Activated CD8-positive, alpha-beta T cell treated with anti-CD3 and anti-CD28 coated beads for 36 hours (primary cell): ENCODE measurements around the gene AIMP2. TPM values are rescaled to one million over a fixed set of nuclear protein-coding genes. Genes with fewer than 3 reads are reported as not detected.
A peak's percentile ranks its signal among the peaks of the same experiment; 100 is the strongest.
"Not testable (repeated sequence)": the region's sequence is repeated elsewhere in the genome, so short reads cannot be mapped to it uniquely, and the experiment has no call there.

Source experiments
- ATAC-seq: fragments of 200-7000 bp; cut with Tn5 transposase; one replicate; pipeline ENCODE4 v1.10.0; 2021; ENCODE audit warnings: mild to moderate bottlenecking, moderate library complexity
- CTCF ChIA-PET: fragments of 350-600 bp; sonication (Branson Sonifier 250); formaldehyde crosslinking; loops from one replicate; lab custom pipeline; 2021; ENCODE audit warnings: antibody characterized with exemption; lab: Charles Lee
- POLR2A ChIA-PET: fragments of 350-600 bp; sonication (Branson Sonifier 250); formaldehyde crosslinking; loops from one replicate; lab custom pipeline; 2021; ENCODE audit warnings: antibody characterized with exemption; lab: Charles Lee
- DNase-seq: peaks from one replicate; pipeline ENCODE4 v3.0.0-alpha.2; 2020
- H3K27ac Mint-ChIP-seq: one replicate; pipeline ENCODE4 v1.8.0; 2021; ENCODE audit warnings: mild to moderate bottlenecking, mixed read lengths
- H3K27me3 Mint-ChIP-seq: one replicate; pipeline ENCODE4 v1.8.0; 2021; ENCODE audit warnings: mixed read lengths
- H3K36me3 Mint-ChIP-seq: one replicate; pipeline ENCODE4 v1.8.0; 2021; ENCODE audit warnings: low read depth, mixed read lengths
- H3K4me1 Mint-ChIP-seq: one replicate; pipeline ENCODE4 v1.8.0; 2021; ENCODE audit warnings: low read depth, mixed read lengths
- H3K4me3 Mint-ChIP-seq: one replicate; pipeline ENCODE4 v1.8.0; 2021; ENCODE audit warnings: mild to moderate bottlenecking, moderate library complexity, mixed read lengths
- H3K9me3 Mint-ChIP-seq: one replicate; pipeline ENCODE4 v1.8.0; 2021; ENCODE audit warnings: mixed read lengths
- intact Hi-C: fragments of 100-400 bp; cut with micrococcal nuclease; formaldehyde crosslinking; loops from one replicate; pipeline ENCODE4 v1.10.0; 2022
- total RNA-seq, 2 experiments: library from RNA; stranded (reverse); gene quantifications; one replicate each; pipeline ENCODE4 v1.2.3, GENCODE V29; 2021
- TF ChIP-seq, protein P1 (sequence below): fragments of 200-600 bp; IDR thresholded peaks from one replicate; pipeline ENCODE4 v1.8.0; 2022; ENCODE audit warnings: antibody characterized with exemption, mild to moderate bottlenecking

AIMP2 gene
- total RNA-seq, 2 experiments from 2014 or later = 50.6 to 54.7 TPM

DNA sequence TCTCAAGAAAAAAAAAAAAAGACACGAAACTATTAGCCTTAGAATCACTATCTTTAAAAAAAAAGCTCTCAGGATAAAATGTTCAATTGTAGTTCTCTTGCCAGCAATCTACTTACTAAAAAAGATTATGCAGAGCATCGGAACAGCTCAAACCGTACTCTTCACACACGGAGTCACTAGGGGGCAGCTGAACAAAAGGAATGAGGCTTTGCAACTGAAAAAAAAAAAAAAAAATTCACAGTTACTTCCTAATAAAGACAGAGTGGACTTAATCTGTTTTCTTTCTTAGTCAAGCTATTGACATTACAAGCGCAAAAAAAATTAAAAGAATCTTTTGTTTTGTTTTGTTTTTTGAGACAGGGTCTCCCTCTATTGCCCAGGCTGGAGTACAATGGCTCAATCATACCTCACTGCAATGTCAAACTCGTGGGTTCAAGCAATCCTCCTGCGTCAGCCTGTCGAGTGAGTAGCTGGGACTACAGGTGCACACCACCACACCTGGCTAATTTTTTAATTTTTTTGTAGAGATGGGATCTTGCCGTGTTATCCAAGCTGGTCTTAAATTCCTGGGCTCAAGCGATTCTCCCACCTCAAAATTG, 11.8 kb upstream of the AIMP2 start:
- DNase-seq (peak; percentile 54), ATAC-seq (peak; percentile 47)
- TF ChIP-seq, protein P1, sequence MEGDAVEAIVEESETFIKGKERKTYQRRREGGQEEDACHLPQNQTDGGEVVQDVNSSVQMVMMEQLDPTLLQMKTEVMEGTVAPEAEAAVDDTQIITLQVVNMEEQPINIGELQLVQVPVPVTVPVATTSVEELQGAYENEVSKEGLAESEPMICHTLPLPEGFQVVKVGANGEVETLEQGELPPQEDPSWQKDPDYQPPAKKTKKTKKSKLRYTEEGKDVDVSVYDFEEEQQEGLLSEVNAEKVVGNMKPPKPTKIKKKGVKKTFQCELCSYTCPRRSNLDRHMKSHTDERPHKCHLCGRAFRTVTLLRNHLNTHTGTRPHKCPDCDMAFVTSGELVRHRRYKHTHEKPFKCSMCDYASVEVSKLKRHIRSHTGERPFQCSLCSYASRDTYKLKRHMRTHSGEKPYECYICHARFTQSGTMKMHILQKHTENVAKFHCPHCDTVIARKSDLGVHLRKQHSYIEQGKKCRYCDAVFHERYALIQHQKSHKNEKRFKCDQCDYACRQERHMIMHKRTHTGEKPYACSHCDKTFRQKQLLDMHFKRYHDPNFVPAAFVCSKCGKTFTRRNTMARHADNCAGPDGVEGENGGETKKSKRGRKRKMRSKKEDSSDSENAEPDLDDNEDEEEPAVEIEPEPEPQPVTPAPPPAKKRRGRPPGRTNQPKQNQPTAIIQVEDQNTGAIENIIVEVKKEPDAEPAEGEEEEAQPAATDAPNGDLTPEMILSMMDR = peak; percentile 63
- Mint-ChIP-seq H3K4me3 (no peak overlapping the region), H3K9me3 (no peaks in the 10 kb centered on the region), H3K27me3 (no peaks in the 10 kb centered on the region), H3K4me1 (no peaks in the 10 kb centered on the region), H3K36me3 (peaks cover 28% of the 10 kb centered on the region), H3K27ac (no peak overlapping the region)
- intact Hi-C loops = no loop called here
- CTCF ChIA-PET = interaction anchor here (0.9 to 1.5 kb wide), 10 partner anchors 10 to 327 kb away, joined by 3 to 8 read pairs (median 4); no protein-coding TSS in a partner anchor
- POLR2A ChIA-PET = interaction anchor here (0.7 to 1.6 kb wide), 2 partner anchors 30 to 141 kb away, joined by 3 to 4 read pairs; no protein-coding TSS in a partner anchor

DNA sequence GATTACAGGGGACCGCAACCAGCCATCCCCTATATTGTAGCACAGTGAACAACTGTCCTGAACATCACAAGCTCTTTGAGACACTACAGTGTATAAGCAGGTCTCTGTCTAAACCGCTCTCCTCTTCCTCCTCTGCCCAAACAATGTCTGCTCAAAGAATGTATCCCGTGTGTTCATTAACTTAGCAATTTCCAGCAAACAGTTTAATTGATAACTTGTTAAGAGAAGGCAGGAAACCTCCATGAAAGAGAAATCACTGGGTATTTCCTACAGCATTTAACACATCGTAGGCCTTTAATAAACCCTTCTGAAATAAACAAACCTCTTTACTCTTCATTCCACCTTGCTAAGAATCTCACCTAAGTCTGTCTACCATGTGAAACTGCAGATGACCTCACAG, 1.7 kb upstream of the AIMP2 start:
- Mint-ChIP-seq H3K36me3 (peaks cover 27% of the 10 kb centered on the region), H3K27me3 (no peaks in the 10 kb centered on the region), H3K27ac (peak overlapping the region; percentile 91), H3K9me3 (no peaks in the 10 kb centered on the region), H3K4me3 (peak overlapping the region; percentile 88), H3K4me1 (peaks cover 34% of the 10 kb centered on the region)
- ATAC-seq = no peak
- intact Hi-C loops = no loop called here
- ChIA-PET POLR2A (interaction anchor here (1.7 kb wide), 1 partner anchor 18 kb away, joined by 3 read pairs; no protein-coding TSS in a partner anchor), CTCF (interaction anchor here (1.0 kb wide), 1 partner anchor 10 kb away, joined by 4 read pairs; no protein-coding TSS in a partner anchor)
- TF ChIP-seq, protein P1 = no peak
- DNase-seq = no peak

DNA sequence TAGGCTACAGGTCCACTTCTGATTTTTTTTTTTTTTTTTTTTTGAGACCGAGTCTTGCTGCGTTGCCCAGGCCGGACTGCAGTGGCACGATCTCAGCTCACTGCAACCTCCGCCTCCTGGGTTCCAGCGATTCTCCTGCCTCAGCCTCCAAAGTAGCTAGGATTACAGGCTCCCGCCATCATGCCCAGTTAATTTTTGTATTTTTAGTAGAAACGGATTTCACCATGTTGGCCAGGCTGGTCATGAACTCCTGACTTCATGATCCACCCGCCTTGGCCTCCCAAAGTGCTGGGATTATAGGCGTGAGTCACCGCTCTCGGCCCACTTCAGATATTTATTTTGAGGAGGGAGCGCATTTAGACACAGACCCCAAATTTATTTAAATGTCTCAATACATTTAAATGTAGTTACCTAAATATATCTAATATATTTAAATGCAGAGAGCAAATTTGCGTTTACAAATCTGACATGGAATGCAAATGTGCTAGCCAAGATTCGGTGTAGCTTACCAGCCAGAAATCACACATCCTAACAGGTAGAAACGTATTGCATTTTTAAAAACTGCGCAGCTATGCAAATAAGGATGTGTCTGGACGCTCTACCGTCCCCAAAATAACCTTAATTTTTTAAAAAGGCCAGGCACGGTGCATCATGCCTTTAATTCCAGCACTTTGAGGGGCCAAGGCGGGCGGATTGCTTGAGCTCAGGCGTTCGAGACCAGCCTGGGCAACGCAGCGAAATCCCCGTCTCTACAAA, 1.1 kb upstream of the AIMP2 start:
- peaks cover 39% of the 10 kb centered on the region for H3K4me1 Mint-ChIP-seq
- H3K27me3 Mint-ChIP-seq, H3K9me3 Mint-ChIP-seq, ATAC-seq, intact Hi-C loops: not testable (repeated sequence)
- DNase-seq = peak; percentile 29
- peak overlapping the region; percentile 91 for H3K27ac Mint-ChIP-seq
- H3K4me3 Mint-ChIP-seq = peak overlapping the region; percentile 88
- ChIA-PET CTCF (interaction anchor here (1.1 kb wide), 1 partner anchor 11 kb away, joined by 4 read pairs; no protein-coding TSS in a partner anchor), POLR2A (interaction anchor here (0.5 to 1.7 kb wide), 6 partner anchors 10 to 467 kb away, joined by 3 to 5 read pairs (median 3); no protein-coding TSS in a partner anchor)
- peaks cover 30% of the 10 kb centered on the region for H3K36me3 Mint-ChIP-seq

GRCh38 chr7:6010370-6010769, 1.3 kb downstream of the AIMP2 start:
- H3K27me3 Mint-ChIP-seq, CTCF ChIA-PET, DNase-seq, intact Hi-C loops, ATAC-seq, H3K9me3 Mint-ChIP-seq: not testable (repeated sequence)
- Mint-ChIP-seq H3K36me3 (peaks cover 34% of the 10 kb centered on the region), H3K4me3 (peak overlapping the region; percentile 88), H3K27ac (peak overlapping the region; percentile 89), H3K4me1 (peaks cover 46% of the 10 kb centered on the region)
- POLR2A ChIA-PET = interaction anchor here (1.1 to 1.5 kb wide), 3 partner anchors 10 to 74 kb away, joined by 3 to 7 read pairs (median 4); no protein-coding TSS in a partner anchor

GRCh38 chr7:6011541-6011940, 2.5 kb downstream of the AIMP2 start:
- TF ChIP-seq, protein P1 = no peak
- intact Hi-C loops = no loop called here
- H3K4me3 Mint-ChIP-seq = peak overlapping the region; percentile 88
- DNase-seq = no peak
- CTCF ChIA-PET = no interaction called here
- peak overlapping the region; percentile 70 for H3K27ac Mint-ChIP-seq
- peaks cover 40% of the 10 kb centered on the region for H3K36me3 Mint-ChIP-seq
- no peak for ATAC-seq
- POLR2A ChIA-PET = no interaction called here
- H3K27me3 Mint-ChIP-seq = no peaks in the 10 kb centered on the region
- no peaks in the 10 kb centered on the region for H3K9me3 Mint-ChIP-seq
- H3K4me1 Mint-ChIP-seq = peaks cover 49% of the 10 kb centered on the region
